GM19238 (cell line): Measurements from ENCODE around the gene SPTB.
A peak's percentile ranks its signal among the peaks of the same experiment; 100 is the strongest.
"Not testable (repeated sequence)": the region's sequence is repeated elsewhere in the genome, so short reads cannot be mapped to it uniquely, and the experiment has no call there.

Experiments
- DNase-seq: peaks from one replicate; pipeline ENCODE4 v3.0.0; 2011; ENCODE audit warnings: low spot score; ENCODE audit not compliant: insufficient read length

The SPTB gene

DNA sequence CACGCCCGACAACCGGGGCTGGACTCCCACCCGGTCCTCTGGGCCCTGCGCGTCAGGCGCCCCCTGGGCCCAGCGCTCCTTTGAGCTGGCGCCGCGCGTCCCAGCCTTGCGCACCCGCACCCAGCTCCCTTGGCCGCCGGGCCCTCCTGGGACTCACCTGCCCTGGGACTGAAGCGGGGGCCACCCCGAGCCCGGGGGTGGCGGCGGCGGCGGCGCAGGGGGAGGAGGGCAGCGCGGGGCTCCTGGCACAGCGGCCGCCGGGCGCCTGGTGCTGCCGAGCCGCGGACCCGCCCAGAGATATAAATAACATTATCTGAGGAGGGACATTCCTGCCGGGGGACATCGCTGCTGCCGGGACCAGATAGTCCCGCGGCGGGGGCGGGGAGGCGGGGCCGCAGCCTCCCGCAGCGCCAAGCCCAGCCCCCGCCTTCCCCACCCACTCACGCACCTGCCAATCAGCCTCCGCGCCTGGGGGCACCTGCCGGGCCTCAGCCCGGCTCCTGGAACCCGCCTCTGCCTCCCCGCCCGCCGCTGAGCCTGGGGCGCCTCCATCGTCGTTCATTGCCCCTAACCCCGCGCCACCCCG is at the start of gene SPTB:
Gene SPTB, minus strand, starts transcription at position 273 of the 586 bp plus-strand sequence. CDS start 56,813 bp downstream, outside the sequence.
- peak; percentile 22 for DNase-seq

DNA sequence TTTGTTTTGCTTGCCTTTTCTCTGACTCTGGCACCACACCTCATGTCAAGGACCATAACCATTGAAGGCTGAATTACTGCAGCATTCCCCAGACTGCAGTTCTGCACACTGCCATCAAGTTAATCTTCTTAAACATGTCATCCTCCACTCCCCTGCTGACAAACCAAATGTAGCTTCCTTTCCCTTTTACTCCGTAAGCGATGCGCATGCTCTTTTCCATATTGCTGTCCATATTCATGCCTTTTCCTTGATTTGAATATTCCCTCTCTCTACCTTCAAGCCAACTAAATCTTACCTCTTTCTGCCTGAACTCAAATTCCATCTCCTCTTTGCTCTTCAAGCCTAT is 49.3 kb upstream of the SPTB start:
- DNase-seq, result no peak

GRCh38 chr14:64928239-64929013 is 48.7 kb upstream of the SPTB start:
- DNase-seq, result no peak

GRCh38 chr14:64927031-64927430 is 47.3 kb upstream of the SPTB start:
- DNase-seq, result no peak

DNA sequence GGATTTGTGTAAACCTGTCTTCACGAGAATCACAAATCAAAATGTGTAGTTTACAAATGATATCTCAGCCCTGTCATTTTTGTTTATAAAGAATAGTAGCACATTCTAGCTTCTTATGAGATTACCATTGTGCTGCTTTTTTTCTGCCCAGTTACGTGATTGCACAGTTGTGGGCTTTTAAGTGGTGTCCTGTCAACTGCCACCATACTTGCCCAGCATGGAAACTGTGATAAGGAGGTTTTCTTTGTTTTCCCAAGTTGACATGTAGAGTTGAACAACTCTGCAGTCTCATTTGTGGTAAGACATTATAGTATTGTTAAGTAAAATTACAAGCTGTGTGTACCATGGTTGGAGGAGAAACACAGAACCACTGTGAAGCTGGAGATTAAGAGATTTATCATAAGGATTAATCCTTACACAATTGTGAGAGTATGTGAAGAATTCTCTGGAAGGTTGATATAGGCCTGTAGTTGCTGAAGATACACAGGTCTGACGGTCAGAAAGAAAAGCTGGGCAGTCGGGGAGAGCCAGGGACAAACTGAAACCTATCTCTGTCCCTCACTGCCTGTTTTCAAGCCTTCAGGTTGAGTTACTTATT is 46.8 kb upstream of the SPTB start:
- DNase-seq, result no peak

- no peak for DNase-seq
Measured at GRCh38 chr14:64923015-64923414, 43.3 kb upstream of the SPTB start.

DNA sequence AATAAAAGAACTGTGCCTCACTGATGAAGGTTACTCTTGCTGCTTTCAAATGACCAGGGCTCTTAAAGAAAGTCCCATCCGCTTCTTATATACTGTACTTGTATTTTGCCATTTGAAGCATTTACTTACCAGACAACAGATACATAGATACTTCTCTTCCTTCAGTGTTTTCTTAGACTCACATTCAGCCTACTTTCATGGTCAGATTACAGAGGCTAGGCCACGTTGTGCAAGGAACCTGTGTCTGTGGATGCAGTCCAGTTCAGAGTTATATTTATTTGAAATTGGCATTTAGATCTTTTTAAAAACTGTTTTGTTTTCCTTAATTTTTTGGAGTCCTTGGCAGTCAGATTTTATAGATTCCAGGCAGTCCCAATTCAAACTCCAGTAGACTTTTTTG is 40.8 kb upstream of the SPTB start:
- DNase-seq, result no peak

DNA sequence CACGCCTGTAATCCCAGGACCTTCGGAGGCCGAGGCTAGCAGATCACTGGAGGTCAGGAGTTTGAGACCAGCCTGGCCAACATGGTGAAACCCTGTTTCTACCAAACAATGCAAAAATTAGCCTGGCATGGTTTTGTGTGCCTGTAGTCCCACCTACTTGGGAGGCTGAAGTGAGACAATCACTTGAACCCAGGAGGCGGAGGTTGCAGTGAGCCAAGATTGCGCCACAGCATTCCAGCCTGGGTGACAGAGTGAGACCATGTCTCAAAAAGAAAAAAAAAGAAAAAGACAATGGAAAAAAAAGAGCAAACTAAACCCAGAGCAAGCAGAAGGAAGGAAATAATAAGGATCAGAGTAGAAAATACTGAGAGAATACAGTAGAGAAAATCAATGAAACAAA is 39.9 kb upstream of the SPTB start:
- no peak for DNase-seq

- no peak for DNase-seq
Measured at GRCh38 chr14:64919215-64919614, 39.5 kb upstream of the SPTB start.

DNA sequence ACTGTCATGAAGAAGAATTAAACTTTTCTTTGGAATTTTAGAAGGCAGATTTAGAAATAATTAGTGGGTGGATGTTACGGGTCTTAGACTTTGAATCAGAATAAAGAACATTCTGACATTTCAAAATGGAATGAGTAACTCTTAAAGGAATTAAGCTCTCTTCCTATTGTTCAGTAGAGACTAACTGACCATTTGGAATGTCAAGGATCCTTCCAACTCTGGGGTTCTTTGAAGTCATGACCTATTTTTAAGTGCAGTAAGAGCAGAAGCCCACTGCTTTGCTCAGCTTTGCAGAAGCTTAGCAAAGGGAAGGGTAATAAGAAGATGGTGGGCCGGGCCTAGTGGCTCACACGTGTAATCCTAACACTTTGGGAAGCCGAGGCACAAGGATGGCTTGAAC is 38.5 kb upstream of the SPTB start:
- DNase-seq, result no peak

GRCh38 chr14:64915797-64916196 is 36.1 kb upstream of the SPTB start:
- no peak for DNase-seq

DNA sequence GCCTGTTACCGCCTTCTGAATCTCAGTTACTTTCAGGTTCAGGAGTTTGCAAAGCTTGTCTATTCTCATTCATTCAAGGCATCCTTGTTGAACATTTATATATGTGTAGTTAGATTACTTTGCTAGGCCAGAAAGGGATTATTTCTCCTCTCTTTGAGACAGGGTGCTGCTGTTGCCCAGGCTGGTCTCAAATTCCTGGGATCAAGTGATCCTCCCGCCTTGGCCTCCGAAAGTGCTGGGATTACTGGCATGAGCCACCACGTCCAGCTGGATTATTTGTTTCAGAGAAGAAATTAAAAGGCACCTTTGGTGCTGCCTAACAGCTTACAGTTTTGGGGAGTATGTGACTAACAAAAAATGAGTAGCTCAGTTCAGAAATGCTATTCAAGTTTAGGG is 35.3 kb upstream of the SPTB start:
- DNase-seq, result no peak

- peak; percentile 73 for DNase-seq
Measured at GRCh38 chr14:64914237-64915028, 34.7 kb upstream of the SPTB start, which contains the start of gene CHURC1. Gene CHURC1 (plus strand): TSS chr14:64914455. CDS start chr14:64914496, 41 bp downstream.

- not testable (repeated sequence) for DNase-seq
Measured at GRCh38 chr14:64913477-64913876, 33.8 kb upstream of the SPTB start.

DNA sequence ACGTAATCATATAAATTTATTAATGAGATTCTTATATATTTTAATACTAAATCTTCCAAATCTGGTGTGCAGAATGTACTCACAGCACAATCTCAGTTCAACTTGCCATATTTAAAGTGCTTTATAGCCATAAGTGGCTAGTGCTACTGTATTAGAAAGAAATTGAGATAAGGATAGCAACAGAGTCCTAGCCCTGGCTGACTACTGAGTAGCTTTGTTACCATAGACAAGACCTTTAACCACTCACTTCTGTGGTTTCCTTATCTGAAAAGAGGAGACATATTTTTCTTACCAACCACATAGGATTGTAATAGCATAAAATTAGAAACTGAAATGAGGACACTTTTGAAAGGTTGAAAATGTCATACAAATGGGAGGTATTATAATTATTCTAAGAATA is 32.6 kb upstream of the SPTB start:
- DNase-seq, result no peak

GRCh38 chr14:64910847-64911495 is 31.3 kb upstream of the SPTB start:
- DNase-seq, result no peak

DNA sequence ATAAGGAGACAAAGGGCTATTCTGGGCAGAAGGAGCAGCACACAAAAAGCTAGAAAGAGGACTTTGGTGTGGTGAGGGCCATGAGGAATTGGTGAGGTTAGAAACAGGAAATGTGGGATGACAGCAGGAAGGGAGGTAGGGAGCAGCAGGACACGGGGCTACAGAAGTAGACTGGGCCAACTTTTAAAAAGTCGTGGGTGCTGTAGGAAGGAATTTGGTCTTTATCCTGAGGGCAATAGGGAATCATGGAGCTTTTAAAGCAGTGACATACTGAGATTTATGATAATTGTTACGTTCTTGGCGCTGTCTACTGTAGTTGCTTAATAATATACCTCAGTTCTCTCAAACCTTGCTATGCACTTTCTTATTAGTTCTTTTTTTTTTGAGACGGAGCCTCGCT is 26.3 kb upstream of the SPTB start:
- no peak for DNase-seq

DNA sequence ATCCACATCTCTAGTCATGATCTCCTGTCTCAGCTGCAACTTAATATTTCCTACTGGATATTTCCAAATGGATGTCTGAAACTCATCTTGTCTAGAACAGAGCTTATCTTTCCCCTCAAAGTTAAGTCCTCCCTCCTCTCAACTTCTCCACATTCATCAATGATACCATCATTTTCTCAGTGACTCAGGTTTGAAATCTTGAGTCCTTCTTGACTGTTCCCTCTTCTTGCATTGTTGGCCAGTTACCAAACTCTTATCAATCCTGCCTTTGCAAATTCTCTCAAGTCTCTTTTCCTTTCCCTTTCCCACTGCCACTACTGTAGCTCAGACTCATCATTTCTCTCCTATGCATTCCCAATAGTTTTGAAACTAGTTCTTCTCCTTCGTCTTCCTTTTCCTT is 20.3 kb upstream of the SPTB start:
- DNase-seq, result no peak

DNA sequence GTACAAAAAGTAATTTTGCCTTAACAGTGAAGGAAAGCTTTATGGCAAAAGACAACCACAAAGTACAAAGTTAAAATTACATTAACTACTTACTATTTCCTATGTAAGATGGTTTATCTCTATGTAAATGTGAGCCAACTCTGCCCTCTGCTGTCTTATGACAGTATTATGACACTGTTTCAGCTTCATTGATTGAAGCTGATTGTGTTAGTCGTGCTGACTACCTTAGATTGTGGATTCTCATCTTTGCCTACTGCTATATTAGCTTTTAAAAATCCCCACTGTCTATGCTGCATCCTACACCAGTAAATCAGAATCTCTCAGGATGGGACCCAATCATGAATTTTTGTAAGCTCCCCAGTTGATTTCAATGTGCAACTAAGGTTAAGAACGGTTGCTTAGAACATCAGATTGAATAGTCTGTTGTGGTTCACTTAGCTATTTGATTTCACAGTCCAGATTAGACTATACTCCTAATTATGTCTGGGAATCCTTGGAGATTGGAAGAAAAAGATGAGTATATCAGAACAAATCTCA is 12.2 kb upstream of the SPTB start:
- DNase-seq, result no peak

DNA sequence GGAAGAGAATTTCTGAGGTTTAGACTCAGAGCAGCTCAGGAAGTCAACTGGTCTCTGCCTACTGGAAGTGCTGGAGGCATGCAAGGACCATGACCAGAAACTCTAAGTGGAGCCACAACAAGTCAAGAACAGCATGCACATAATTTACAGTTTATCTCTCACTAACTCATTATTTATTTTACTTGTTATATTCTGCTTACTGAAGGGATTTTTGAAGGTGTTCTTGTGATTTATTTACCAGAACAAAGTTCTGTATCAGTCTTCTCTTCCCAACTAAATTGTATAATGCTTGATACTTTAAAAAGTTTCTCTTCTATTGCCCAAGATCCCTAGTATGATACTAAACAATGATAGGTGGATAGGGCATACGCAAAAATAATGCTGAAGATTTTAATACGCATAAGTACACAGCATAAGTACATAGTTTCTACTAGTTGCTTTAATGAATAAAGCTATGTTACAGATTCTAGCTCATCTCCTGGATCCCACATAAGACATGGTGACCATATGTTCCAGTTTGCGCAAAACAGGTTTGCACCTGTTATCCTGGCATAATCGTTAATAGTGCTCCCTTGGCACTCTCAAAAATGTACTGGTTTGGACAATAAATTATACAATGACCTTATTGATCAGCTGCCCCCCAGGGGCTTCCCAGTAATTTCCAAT is 11.6 kb upstream of the SPTB start:
- DNase-seq, result no peak

- no peak for DNase-seq
Measured at GRCh38 chr14:64889352-64889751, 9.6 kb upstream of the SPTB start.
